ENCODE measurements around the gene MSI2.

MSI2 gene

DNA sequence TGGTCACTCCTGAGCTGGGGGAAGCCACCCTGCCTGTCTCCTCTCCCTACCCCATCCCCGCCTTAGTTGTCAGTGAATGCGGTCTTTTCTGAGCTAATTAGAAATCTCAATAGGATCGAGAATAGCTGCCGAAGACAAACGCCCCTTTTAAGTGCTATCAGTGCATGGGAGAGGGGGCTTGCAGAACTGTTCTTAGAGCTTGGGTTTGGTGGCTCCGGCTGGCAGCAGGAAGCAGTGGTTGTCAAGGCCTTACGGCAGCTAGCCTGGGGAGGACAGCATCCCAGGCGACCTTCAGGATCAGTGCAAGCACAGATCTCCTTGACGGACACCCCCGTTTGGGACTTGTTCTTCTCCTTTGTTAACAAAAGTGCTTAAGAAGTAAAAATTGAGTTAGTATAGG lies 293.7 kb downstream of the MSI2 start:
- DNase-seq, result no peak

DNA sequence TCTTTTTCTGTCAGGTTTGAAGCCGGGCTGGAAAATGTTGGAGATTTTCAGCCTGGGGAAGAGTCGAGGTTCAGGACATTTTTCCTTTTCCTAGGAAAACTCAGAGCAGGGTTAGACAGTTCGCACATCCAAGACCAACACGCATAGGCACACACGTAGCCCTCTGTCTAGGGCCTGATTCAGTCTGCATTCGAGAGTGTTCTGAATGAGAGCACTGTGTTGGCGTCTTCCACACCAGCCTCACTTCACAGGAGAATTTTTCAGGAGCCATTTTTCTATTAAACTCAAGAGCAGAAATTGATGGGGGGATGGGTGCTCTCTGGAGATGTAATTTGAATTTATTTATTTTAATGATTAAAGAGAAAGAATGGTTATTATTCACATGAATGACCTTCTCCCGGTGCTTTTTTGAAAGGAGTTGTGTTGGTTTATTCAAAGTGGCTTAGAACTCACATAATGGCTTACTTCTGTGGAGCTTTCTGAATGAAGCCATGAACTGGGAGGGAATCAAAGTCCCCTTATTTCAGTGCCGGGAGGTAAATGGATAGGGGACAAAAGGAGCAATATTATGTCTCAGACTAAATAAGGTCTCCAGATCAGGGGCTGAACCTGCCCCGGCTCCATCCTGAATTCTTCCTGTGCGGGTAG lies 294.5 kb downstream of the MSI2 start:
- DNase-seq, result no peak

GRCh38 chr17:57551321-57552079 lies 295.2 kb downstream of the MSI2 start:
- DNase-seq, result no peak

- no peak for DNase-seq
These were observed 295.8 kb downstream of the MSI2 start for GRCh38 chr17:57552114-57552624.

DNA sequence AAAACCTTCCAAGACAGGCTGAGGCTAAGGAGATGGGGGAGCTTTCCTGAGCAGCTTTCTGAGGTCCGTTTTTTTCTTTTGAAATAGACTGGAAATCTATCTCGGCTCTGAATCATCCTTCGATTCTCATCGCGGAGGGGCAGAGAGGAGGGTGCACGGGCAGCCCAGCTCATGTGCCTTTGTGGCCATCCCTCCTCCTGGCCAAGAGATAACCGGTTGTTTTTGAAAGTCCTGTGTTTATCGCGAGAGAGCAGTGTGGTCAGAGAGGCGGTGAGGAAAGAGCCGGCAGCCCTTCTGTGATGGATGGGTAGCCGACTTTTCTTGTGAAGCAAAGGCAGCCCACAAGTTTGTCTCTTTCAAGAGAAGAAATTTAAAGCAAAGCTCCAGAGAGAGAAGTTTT lies 297.2 kb downstream of the MSI2 start:
- DNase-seq, result no peak

- no peak for DNase-seq
These were observed 297.9 kb downstream of the MSI2 start for GRCh38 chr17:57553991-57554825.

DNA sequence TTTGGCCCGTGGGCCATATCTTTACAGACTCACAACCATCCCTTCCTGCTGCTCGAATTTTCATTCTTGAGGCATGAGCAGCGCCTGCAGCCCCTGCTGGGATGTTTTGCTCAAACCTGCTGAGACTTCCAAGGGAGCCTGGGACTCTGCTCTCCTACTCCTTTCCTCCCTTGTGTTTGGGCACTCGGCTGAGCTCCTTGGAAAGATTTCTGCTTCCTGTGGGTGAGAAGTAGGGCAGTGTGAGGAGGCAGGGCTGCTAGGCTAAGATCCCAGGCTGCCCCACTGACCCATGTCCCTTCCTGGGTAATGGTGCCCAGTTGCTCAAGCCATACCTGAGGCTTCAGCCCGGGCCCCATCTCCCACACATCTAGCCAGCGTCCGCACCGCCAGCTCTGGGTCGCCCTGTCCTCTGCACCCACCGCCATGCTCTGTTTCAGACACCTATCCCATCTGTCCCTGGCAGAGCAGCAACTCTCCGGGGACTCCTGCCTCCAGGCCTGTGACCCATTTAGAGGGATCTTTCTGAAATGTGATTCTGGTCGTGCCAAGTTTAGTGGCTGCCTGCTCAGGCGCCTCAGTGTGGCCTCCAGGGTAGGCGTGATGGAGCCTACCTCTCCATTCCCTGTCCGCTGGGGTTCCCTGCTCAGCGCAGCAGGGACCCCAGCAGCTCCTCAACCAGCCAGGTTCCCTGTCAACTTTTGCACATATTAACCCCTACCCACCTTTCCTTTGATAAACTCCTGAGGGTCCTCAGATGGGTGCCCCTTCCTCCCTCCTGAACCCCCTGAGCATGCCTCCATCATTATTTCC lies 298.7 kb downstream of the MSI2 start:
- DNase-seq, result no peak

DNA sequence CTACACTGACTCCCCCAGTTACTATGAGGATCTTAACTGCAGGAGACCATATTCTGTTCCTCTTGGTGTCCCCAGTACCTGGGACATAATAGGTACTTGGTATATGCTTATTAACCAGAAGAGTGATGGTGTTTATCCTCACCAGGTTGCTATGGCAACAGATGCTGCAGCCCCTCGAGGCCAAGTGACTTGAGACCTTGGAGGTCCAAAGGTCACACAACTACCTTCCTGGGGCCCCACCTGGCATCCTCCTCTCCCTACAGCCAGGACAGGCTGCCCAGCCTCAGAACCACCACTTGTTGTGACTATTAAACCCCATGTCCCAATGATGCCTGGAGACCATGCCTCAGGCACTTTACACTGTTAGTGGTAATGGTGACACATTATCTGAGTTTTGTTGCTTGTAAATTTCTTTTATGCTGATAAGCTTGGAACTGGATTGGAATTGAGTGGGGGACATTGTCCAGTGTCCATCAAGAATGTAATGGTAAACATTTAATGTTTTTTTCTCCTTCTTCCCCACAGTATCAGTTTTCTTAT lies 299.4 kb downstream of the MSI2 start:
- no peak for DNase-seq

DNA sequence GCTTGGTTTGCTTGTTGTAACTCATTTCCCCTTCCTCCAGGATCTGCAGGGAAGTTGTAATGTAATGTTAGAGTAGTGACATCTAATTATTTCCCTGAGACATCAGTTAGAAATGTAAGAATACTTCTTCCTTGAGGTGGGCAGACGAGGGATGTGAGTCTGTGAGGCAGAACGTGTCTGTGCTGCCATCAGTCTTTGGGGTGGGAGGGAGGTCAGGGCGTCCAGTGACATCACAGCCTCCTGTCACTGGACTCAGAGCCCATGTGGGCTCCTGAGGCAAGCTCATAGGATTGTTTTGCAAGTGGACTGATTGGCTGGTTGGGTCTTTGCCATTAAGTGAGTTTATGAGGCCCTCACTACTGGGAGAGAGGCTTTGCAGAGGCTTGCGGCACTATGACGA lies 300.0 kb downstream of the MSI2 start:
- DNase-seq, result no peak

GRCh38 chr17:57556977-57557376 lies 300.7 kb downstream of the MSI2 start:
- DNase-seq, result no peak

DNA sequence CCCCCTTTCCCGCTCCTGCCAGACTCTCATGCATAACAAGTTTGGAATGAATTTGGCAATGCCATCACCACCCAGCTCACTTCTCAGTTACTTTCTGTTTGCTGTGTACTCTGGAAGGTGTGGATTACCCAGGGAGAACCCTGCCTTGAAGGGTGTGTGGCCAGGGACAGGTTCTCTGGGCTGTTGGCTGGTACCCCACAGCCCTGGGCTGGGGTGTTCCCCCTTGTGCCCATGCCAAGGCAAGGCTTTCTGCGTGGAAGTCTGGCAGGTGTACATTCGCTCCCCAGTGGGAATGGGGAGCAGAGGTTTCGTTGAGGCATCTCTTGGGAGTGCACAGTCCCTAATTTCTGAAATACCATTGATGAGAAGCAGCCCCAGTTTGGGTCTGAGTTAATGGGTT lies 301.1 kb downstream of the MSI2 start:
- no peak for DNase-seq

- DNase-seq, result no peak
These were observed 301.7 kb downstream of the MSI2 start for GRCh38 chr17:57557834-57558681.

GRCh38 chr17:57559226-57559625 lies 302.9 kb downstream of the MSI2 start:
- DNase-seq, result no peak

DNA sequence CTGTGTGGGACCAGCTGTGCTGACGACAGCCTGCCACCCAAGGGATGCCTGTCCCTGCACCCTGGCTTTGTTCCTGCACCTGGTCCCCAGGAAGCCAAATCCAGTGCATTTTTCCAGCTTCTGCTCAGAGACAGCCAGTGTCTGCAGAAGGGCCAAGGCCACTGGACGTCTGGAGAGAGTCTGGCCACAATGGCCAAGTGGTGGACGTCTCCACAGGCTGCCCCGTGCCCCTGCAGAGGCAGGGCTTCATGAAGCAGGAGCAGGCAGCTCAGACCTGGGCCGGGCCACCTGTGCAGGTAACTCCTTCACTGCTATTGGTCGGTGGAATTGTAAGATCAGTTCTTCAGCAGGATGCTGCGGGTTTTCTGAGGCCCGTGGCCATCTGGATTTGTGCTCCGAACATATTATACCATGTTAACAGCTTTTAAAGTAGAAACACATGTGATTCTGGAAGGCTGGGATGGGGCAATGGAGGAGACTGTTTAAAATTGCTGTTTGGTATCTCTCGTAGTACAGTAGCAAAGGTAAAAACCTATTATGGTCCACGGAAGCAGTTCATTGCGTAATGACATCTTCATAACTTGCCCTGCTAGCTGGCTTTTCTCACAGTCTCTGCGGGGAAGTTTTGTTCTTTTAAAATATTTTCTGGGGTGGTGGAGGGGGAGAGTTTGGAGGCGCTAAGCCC lies 303.5 kb downstream of the MSI2 start:
- no peak for DNase-seq

DNA sequence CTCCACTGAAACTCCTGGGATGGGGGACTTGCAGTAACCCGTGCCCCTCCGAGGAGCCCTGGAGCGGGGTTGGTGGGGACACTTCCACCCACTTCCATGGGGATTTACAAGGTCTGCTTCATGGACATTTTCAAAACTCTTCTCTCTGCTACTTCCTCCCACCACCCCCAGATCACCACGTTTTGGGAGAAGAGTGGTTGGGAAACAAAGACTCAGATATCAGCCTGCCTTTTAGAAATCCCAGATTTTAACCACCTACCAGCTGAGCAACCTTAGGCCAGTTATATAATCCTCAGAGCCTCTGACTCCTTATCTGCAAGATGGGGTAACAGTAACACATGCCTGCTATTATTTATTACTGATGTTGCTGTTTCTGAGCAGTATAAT lies 304.0 kb downstream of the MSI2 start:
- DNase-seq, result no peak

DNA sequence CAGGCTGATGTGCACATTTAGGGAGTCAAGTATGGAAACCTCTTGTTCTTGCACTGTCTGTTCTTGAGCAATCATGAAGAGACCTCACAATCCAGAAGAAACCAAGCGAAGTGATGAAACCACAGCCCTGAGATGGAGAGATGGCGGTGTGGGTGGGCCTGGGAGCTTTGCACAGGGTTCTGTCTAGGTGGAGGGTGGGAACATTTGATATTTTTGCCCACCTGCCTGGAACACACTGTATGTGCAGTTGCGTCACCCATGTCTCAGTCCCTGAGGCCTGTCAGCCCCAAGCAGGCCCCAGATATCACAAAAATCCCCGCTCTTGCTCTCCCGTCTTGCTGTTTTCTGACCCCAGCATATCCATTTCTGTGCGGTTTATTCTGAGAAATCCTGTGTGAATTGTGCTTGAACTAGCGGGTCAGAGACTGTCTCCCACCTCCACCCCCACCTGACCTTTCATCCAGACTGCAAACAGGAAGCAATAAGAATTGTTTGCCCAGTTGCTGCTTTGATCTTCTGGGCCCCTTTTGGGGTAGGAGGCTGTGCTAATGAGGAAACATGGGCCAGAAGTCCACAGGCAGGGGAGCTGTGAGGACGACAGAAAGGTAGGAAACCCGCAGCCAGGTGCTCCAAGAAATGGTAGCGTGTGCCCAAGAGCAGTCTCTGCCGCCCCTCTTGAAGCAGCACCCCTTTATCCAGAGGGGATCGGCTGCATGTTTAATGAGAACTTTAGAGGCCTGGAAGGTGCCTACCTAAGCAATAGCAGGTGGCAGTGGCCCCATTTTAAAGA lies 304.9 kb downstream of the MSI2 start:
- no peak for DNase-seq

GRCh38 chr17:57562184-57562698 lies 305.9 kb downstream of the MSI2 start:
- no peak for DNase-seq

GRCh38 chr17:57563958-57564357 lies 307.6 kb downstream of the MSI2 start:
- no peak for DNase-seq

- DNase-seq, result no peak
These were observed 308.9 kb downstream of the MSI2 start for GRCh38 chr17:57565176-57565575.

- no peak for DNase-seq
These were observed 310.4 kb downstream of the MSI2 start for GRCh38 chr17:57566721-57567120.

Data from NCI-H748 treated with DMSO at 0.1 percent for 48 hours (cell line).